B cell (primary cell): ENCODE measurements around the gene HSBP1L1.

Experiments used
- EZH2 ChIP-seq: IDR thresholded peaks from 2 replicates; pipeline ENCODE4 v1.6.1; 2012; ENCODE audit warnings: borderline replicate concordance, low read depth, mild to moderate bottlenecking, moderate library complexity, low read length; ENCODE audit not compliant: insufficient read depth, poor library complexity, severe bottlenecking
- TF ChIP-seq, protein P1 (sequence below): fragments of 200-600 bp; IDR thresholded peaks from one replicate; pipeline ENCODE4 v1.8.0; 2022; ENCODE audit warnings: antibody characterized with exemption, mild to moderate bottlenecking

DNA sequence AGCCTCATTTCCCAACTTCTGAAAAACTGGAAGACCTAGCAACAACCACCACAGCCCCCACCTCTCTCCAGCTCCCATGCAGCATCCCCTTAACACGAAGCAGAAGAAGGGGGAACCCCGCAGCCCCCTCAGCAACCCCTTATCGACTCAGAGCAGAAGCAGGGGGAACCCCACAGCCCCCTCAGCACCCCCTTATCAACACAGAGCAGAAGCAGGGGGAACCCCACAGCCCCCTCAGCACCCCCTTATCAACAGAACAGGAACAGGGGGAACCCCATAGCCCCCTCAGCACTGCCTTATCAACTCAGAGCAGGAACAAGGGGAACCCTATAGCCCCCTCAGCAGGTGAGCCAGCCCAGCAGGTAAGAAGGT, 19.7 kb upstream of the HSBP1L1 start:
- TF ChIP-seq, protein P1, sequence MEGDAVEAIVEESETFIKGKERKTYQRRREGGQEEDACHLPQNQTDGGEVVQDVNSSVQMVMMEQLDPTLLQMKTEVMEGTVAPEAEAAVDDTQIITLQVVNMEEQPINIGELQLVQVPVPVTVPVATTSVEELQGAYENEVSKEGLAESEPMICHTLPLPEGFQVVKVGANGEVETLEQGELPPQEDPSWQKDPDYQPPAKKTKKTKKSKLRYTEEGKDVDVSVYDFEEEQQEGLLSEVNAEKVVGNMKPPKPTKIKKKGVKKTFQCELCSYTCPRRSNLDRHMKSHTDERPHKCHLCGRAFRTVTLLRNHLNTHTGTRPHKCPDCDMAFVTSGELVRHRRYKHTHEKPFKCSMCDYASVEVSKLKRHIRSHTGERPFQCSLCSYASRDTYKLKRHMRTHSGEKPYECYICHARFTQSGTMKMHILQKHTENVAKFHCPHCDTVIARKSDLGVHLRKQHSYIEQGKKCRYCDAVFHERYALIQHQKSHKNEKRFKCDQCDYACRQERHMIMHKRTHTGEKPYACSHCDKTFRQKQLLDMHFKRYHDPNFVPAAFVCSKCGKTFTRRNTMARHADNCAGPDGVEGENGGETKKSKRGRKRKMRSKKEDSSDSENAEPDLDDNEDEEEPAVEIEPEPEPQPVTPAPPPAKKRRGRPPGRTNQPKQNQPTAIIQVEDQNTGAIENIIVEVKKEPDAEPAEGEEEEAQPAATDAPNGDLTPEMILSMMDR: no peak
- TF ChIP-seq EZH2: no peak
